ENCODE data around the gene PIN1. TPM values are rescaled to one million over a fixed set of nuclear protein-coding genes. Genes with fewer than 3 reads are reported as not detected.
A peak's percentile ranks its signal among the peaks of the same experiment; 100 is the strongest.

Gene PIN1
- total and polyA plus RNA-seq, 2 of the 8 experiments (the other 6 are each of a cell fraction or from before 2014, with no cell fraction given): 78.3 to 90.8 TPM

GRCh38 chr19:9834726-9835506 lies at the start of gene PIN1 (continued):
- TF ChIP-seq JUN (IDR thresholded peaks at IDR 0.05; ENCODE audit: low read depth, low read length) (no peak), CTCF (IDR thresholded peaks at IDR 0.05; ENCODE audit: control extremely low read depth in 1 of 3, insufficient read depth in 1 of 3, low read depth in 1 of 3, low read length in 3 of 3) (peak; percentile 49 to 67 (median 63)), POLR2A (IDR thresholded peaks at IDR 0.05; ENCODE audit: control extremely low read depth in 1 of 2, low read depth in 2 of 2, low read length in 2 of 2) (peak; percentile 13 to 74), SAP30 (IDR thresholded peaks at IDR 0.05; ENCODE audit: insufficient read depth, insufficient replicate concordance, low read length) (no peak), MAX (IDR thresholded peaks at IDR 0.05) (peak; percentile 50), CEBPB (IDR thresholded peaks at IDR 0.05; ENCODE audit: low read depth, low read length) (0 out of 2 replicates have a peak, but pooled peaks have one; percentile 3), NRF1 (IDR thresholded peaks at IDR 0.05; ENCODE audit: low read depth, low read length) (no peak; the same call in 1 of the 2 replicates), ASH2L (IDR thresholded peaks at IDR 0.05; ENCODE audit: low read length) (no peak), YY1 (IDR thresholded peaks at IDR 0.05; ENCODE audit: low read depth, low read length) (peak; percentile 92), E2F6 (IDR thresholded peaks at IDR 0.05) (peak; percentile 76), RAD21 (IDR thresholded peaks at IDR 0.05 in 1 of 2, conservative IDR thresholded peaks at IDR 0.05 in 1 of 2; ENCODE audit: low read depth in 2 of 2, low read length in 2 of 2) (0 out of 4 replicates have a peak, but pooled peaks of 1 of the 2 experiments have one; percentile 9), SIRT6 (IDR thresholded peaks at IDR 0.05; ENCODE audit: low read length) (no peak), PHF8 (conservative IDR thresholded peaks at IDR 0.05; ENCODE audit: low read depth, low read length) (peak; percentile 88), SP1 (IDR thresholded peaks at IDR 0.05; ENCODE audit: low read depth, low read length) (peak; percentile 93), POLR2AphosphoS5 (IDR thresholded peaks at IDR 0.05; ENCODE audit: low read depth, low read length) (peak; percentile 51), BCL11A (IDR thresholded peaks at IDR 0.05; ENCODE audit: low read depth in 2 of 2, low read length in 2 of 2) (no peak), CREB1 (IDR thresholded peaks at IDR 0.05) (peak; percentile 95), KDM4A (IDR thresholded peaks at IDR 0.05; ENCODE audit: low read depth, low read length, severe bottlenecking) (peak; percentile 76), KDM1A (IDR thresholded peaks at IDR 0.05; ENCODE audit: borderline replicate concordance, low read length) (peak; percentile 82; the same call in 1 of the 2 replicates), TBP (IDR thresholded peaks at IDR 0.05; ENCODE audit: low read depth, low read length) (peak; percentile 73; the same call in 1 of the 2 replicates), TEAD4 (IDR thresholded peaks at IDR 0.05; ENCODE audit: low read depth, low read length) (no peak)
